K562 (cell line): ENCODE data around the gene GART. TPM values are rescaled to one million over a fixed set of nuclear protein-coding genes. Genes with fewer than 3 reads are reported as not detected.

Source experiments
- CBX8 ChIP-seq: fragments of 200-600 bp; sonication (generic); IDR thresholded peaks from 2 replicates; pipeline ENCODE4 v1.6.1; 2012; ENCODE audit warnings: borderline replicate concordance, mixed run types, low read depth, mild to moderate bottlenecking, moderate library complexity, mixed read lengths, low read length, control low read depth, inconsistent platforms; ENCODE audit not compliant: poor library complexity, severe bottlenecking; ENCODE audit errors: extremely low read depth
- CEBPB ChIP-seq: fragments of 450-650 bp; IDR thresholded peaks from 2 replicates; pipeline ENCODE4 v1.6.1; 2016; ENCODE audit warnings: missing genetic modification characterization, missing compliant biosample characterization
- CHD2 ChIP-seq: IDR thresholded peaks from 2 replicates; pipeline ENCODE4 v1.6.1; 2011; ENCODE audit warnings: low read depth, low read length
- DIDO1 ChIP-seq: fragments of 450-650 bp; IDR thresholded peaks from 2 replicates; pipeline ENCODE4 v1.6.1; 2016; ENCODE audit warnings: low read depth, missing biosample characterization, missing genetic modification characterization
- FOXJ2 ChIP-seq: fragments of 200-800 bp; sonication (Bioruptor generic); IDR thresholded peaks from 2 replicates; pipeline ENCODE4 v1.6.1; 2016; ENCODE audit warnings: missing genetic modification characterization, missing compliant biosample characterization
- GATAD2B ChIP-seq: fragments of 450-650 bp; IDR thresholded peaks from 2 replicates; pipeline ENCODE4 v1.6.1; 2017; ENCODE audit warnings: mild to moderate bottlenecking, borderline replicate concordance
- ILF3 ChIP-seq: fragments of 450-650 bp; IDR thresholded peaks from 2 replicates; pipeline ENCODE4 v1.6.1; 2018; ENCODE audit warnings: antibody characterized with exemption, mild to moderate bottlenecking, moderate library complexity, borderline replicate concordance
- JUND ChIP-seq, 2 experiments: IDR thresholded peaks; 2 replicates in 1 of 2; 3 replicates in 1 of 2; pipeline ENCODE4 v1.6.1; 2011; ENCODE audit warnings: borderline replicate concordance in 2 of 2, low read depth in 2 of 2, low read length in 2 of 2, improper control_type of control experiment in 1 of 2, missing biosample characterization in 1 of 2, missing genetic modification characterization in 1 of 2, missing genetic modification reagents in 1 of 2
- KDM1A ChIP-seq, 2 experiments: fragments of 450-650 bp; IDR thresholded peaks; 2 replicates each; pipeline ENCODE4 v1.6.1; 2016; ENCODE audit warnings: mild to moderate bottlenecking in 2 of 2
- MCM5 ChIP-seq: fragments of 450-650 bp; IDR thresholded peaks from 2 replicates; pipeline ENCODE4 v1.6.1; 2016; ENCODE audit warnings: low read depth
- MTA2 ChIP-seq: fragments of 450-650 bp; IDR thresholded peaks from 2 replicates; pipeline ENCODE4 v1.6.1; 2016; ENCODE audit warnings: low read depth
- PHF20 ChIP-seq: fragments of 450-650 bp; IDR thresholded peaks from 2 replicates; pipeline ENCODE4 v1.6.1; 2018; ENCODE audit not compliant: partially characterized antibody
- SIN3B ChIP-seq: fragments of 450-650 bp; IDR thresholded peaks from 2 replicates; pipeline ENCODE4 v1.6.1; 2017; ENCODE audit warnings: low read depth, mild to moderate bottlenecking, moderate library complexity
- TCF7L2 ChIP-seq: fragments of 150-350 bp; IDR thresholded peaks from 2 replicates; pipeline ENCODE4 v1.6.1; 2016; ENCODE audit warnings: low read depth, mild to moderate bottlenecking, low read length, moderate library complexity
- YBX1 ChIP-seq: fragments of 450-650 bp; IDR thresholded peaks from 2 replicates; pipeline ENCODE4 v1.7.1; 2016; ENCODE audit warnings: mild to moderate bottlenecking
- ZBTB1 ChIP-seq: sonication (generic); formaldehyde crosslinking; IDR thresholded peaks from 2 replicates; pipeline ENCODE4 v1.8.1; 2023; ENCODE audit warnings: missing genetic modification reagents, low read depth, mild to moderate bottlenecking, borderline replicate concordance
- ZBTB12 ChIP-seq: fragments of 250-450 bp; sonication (Bioruptor Pico); IDR thresholded peaks from 2 replicates; pipeline ENCODE4 v1.4.0; 2020
- ZBTB33 ChIP-seq: sonication (generic); formaldehyde crosslinking; IDR thresholded peaks from 2 replicates; pipeline ENCODE4 v1.8.1; 2023; ENCODE audit warnings: mild to moderate bottlenecking, missing genetic modification reagents
- ZFP1 ChIP-seq: fragments of 450-650 bp; formaldehyde crosslinking; IDR thresholded peaks from 2 replicates; pipeline ENCODE4 v1.4.0; 2020; ENCODE audit warnings: mild to moderate bottlenecking, mixed read lengths
- ZNF347 ChIP-seq: fragments of 450-650 bp; formaldehyde crosslinking; IDR thresholded peaks from 2 replicates; pipeline ENCODE4 v1.4.0; 2020; ENCODE audit warnings: low read depth, mild to moderate bottlenecking, moderate library complexity
- ZNF436 ChIP-seq: fragments of 250-450, 450-650 bp; sonication (Bioruptor Pico); formaldehyde crosslinking; IDR thresholded peaks from 2 replicates; pipeline ENCODE4 v1.7.0; 2020; ENCODE audit warnings: mild to moderate bottlenecking
- ZNF512 ChIP-seq: IDR thresholded peaks from 2 replicates; pipeline ENCODE4 v1.6.1; 2016; ENCODE audit warnings: missing genetic modification characterization, missing compliant biosample characterization
- polyA plus RNA-seq, 8 experiments: library from polyadenylated mRNA; depleted of rRNA in 4 of 8; stranded (reverse) in 5 of 8; unstranded in 3 of 8; fragments of >200 nt; fragmentation: Nextera tagmentation in 2 of 8; fragmentation: Illumina TruSeq in 1 of 8; extraction: Ambion mirVana in 2 of 8; extraction: Trizol in 1 of 8; gene quantifications; 2 replicates each; pipeline versions ENCODE4 v1.2.1 to v1.2.3, GENCODE V29; 2011 to 2014; ENCODE audit warnings: inconsistent platforms in 1 of 8, missing spikeins in 1 of 8
- total RNA-seq, 7 experiments: library from RNA; depleted of rRNA in 6 of 7; stranded (reverse); fragments of >200 nt in 6 of 7; fragmentation: Illumina TruSeq in 2 of 7; extraction: Trizol in 2 of 7; gene quantifications; 2 replicates each; pipeline versions ENCODE4 v1.2.1 to v1.2.3, GENCODE V29; 2011 to 2021; ENCODE audit warnings: low replicate concordance in 1 of 7

The GART gene
- total and polyA plus RNA-seq, 9 of the 15 experiments (the other 6 are each of a cell fraction or from before 2014, with no cell fraction given), result 141 to 429 (median 349) TPM

- TF ChIP-seq CBX8 (no peak), ZBTB33 (0 out of 2 replicates have a peak, but pooled peaks have one; percentile 7), ZNF436 (CRISPR knock-in tag) (no peak), TCF7L2 (no peak), KDM1A (IDR thresholded peaks at IDR 0.05) (no peak), SIN3B (peak; percentile 32; the same call in 1 of the 2 replicates), ZNF512 (tag) (no peak; the same call in 1 of the 2 replicates), ZFP1 (CRISPR knock-in tag) (no peak), PHF20 (peak; percentile 36), FOXJ2 (no peak), ZBTB1 (CRISPR knock-in tag) (no peak), GATAD2B (peak; percentile 40; the same call in 1 of the 2 replicates), ILF3 (peak; percentile 59; the same call in 1 of the 2 replicates), ZNF347 (CRISPR knock-in tag) (no peak), ZBTB12 (CRISPR knock-in tag) (no peak), DIDO1 (tag) (no peak), YBX1 (no peak), CHD2 (no peak; the same call in 1 of the 2 replicates), JUND (IDR thresholded peaks at IDR 0.05; ENCODE audit: borderline replicate concordance, low read depth, low read length) (no peak), JUND (tag; IDR thresholded peaks at IDR 0.05; ENCODE audit: borderline replicate concordance, low read depth, low read length) (no peak; the same call in 2 of the 3 replicates), MCM5 (no peak), MTA2 (no peak), CEBPB (tag) (no peak)
These were observed at the start of gene GART (continued) for GRCh38 chr21:33541756-33542639.
